HT1080 (cell line): ENCODE data around the gene LDHD. TPM values are rescaled to one million over a fixed set of nuclear protein-coding genes. Genes with fewer than 3 reads are reported as not detected.
A peak's percentile ranks its signal among the peaks of the same experiment; 100 is the strongest.

Experiments used
- DNase-seq: peaks from one replicate; pipeline ENCODE4 v3.0.0-alpha.2; 2015; ENCODE audit warnings: low read depth
- total RNA-seq: library from RNA; depleted of rRNA; stranded (reverse); fragments of >200 nt; shearing (Covaris generic); gene quantifications from 2 replicates; pipeline ENCODE4 v1.2.3, GENCODE V29; 2014

Gene LDHD
- total RNA-seq, 1 experiment from 2014 or later, result not detected

GRCh38 chr16:75081179-75081859 is 35.3 kb downstream of the LDHD start:
- DNase-seq, result no peak

GRCh38 chr16:75080205-75081029 is 36.2 kb downstream of the LDHD start:
- DNase-seq, result peak; percentile 27

GRCh38 chr16:75079346-75079926 is 37.1 kb downstream of the LDHD start:
- no peak for DNase-seq

- no peak for DNase-seq
Measured at GRCh38 chr16:75078886-75079285, 37.7 kb downstream of the LDHD start.

- DNase-seq, result no peak
Measured at GRCh38 chr16:75075688-75076268, 40.8 kb downstream of the LDHD start.

- peak; percentile 62 for DNase-seq
Measured at GRCh38 chr16:75074920-75075687, 41.5 kb downstream of the LDHD start.

- DNase-seq, result no peak
Measured at GRCh38 chr16:75074304-75074793, 42.2 kb downstream of the LDHD start.

- no peak for DNase-seq
Measured at GRCh38 chr16:75073545-75074303, 42.9 kb downstream of the LDHD start.

- no peak for DNase-seq
Measured at GRCh38 chr16:75072239-75072947, 44.2 kb downstream of the LDHD start.

- DNase-seq, result no peak
Measured at GRCh38 chr16:75071621-75072020, 45.0 kb downstream of the LDHD start.

GRCh38 chr16:75070012-75070841 is 46.4 kb downstream of the LDHD start:
- DNase-seq, result no peak

GRCh38 chr16:75068085-75069031 is 48.2 kb downstream of the LDHD start:
- DNase-seq, result no peak

- no peak for DNase-seq
Measured at GRCh38 chr16:75066861-75067447, 49.6 kb downstream of the LDHD start.

GRCh38 chr16:75065521-75066149 is 50.9 kb downstream of the LDHD start:
- no peak for DNase-seq

- DNase-seq, result no peak
Measured at GRCh38 chr16:75065149-75065505, 51.5 kb downstream of the LDHD start.

GRCh38 chr16:75064403-75065148 is 52.0 kb downstream of the LDHD start:
- DNase-seq, result peak; percentile 56
